C4-2B (cell line): ENCODE results near the gene CTSF.

Experiments
- ZFX ChIP-seq: fragments of 450-650 bp; IDR thresholded peaks from 2 replicates; pipeline ENCODE4 v1.6.1; 2017
- TF ChIP-seq, protein P1 (sequence below): fragments of 450-650 bp; conservative IDR thresholded peaks from 2 replicates; pipeline ENCODE4 v1.5.1; 2017; ENCODE audit warnings: mild to moderate bottlenecking

DNA sequence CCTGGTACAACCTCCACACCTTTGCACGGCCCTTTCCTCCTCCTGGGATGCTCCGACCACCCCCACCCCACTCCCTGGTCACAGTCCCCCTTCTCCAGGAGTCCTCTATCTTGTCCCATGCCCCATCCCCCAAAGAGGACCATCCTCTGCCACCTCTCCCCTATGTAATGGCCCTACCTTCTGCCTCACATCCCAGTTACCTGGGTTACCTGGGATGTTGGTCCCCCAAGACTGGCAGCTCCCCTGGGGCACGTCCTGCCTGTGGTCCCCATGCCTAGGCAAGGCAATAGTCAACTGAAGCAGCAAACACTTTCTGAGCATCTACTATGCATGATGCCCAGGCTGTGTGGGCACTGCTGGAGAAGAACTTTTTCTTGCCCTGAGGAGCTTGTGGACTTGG lies 13.0 kb downstream of the CTSF start:
- TF ChIP-seq, protein P1, sequence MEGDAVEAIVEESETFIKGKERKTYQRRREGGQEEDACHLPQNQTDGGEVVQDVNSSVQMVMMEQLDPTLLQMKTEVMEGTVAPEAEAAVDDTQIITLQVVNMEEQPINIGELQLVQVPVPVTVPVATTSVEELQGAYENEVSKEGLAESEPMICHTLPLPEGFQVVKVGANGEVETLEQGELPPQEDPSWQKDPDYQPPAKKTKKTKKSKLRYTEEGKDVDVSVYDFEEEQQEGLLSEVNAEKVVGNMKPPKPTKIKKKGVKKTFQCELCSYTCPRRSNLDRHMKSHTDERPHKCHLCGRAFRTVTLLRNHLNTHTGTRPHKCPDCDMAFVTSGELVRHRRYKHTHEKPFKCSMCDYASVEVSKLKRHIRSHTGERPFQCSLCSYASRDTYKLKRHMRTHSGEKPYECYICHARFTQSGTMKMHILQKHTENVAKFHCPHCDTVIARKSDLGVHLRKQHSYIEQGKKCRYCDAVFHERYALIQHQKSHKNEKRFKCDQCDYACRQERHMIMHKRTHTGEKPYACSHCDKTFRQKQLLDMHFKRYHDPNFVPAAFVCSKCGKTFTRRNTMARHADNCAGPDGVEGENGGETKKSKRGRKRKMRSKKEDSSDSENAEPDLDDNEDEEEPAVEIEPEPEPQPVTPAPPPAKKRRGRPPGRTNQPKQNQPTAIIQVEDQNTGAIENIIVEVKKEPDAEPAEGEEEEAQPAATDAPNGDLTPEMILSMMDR: no peak
- no peak for TF ChIP-seq ZFX
